OCI-LY3 (cell line): ENCODE data around the gene SNAPC2.

Experiments used
- CTCF ChIP-seq: fragments of 200-600, 300-600 bp; sonication (generic); IDR thresholded peaks from 2 replicates; pipeline ENCODE4 v1.5.1; 2014; ENCODE audit warnings: antibody characterized with exemption, low read length, low read depth
- EZH2phosphoT487 ChIP-seq: fragments of 200-600 bp; shearing (Covaris generic); IDR thresholded peaks from 2 replicates; pipeline ENCODE4 v1.6.1; 2018; ENCODE audit warnings: antibody characterized with exemption, mixed run types, low read depth

DNA sequence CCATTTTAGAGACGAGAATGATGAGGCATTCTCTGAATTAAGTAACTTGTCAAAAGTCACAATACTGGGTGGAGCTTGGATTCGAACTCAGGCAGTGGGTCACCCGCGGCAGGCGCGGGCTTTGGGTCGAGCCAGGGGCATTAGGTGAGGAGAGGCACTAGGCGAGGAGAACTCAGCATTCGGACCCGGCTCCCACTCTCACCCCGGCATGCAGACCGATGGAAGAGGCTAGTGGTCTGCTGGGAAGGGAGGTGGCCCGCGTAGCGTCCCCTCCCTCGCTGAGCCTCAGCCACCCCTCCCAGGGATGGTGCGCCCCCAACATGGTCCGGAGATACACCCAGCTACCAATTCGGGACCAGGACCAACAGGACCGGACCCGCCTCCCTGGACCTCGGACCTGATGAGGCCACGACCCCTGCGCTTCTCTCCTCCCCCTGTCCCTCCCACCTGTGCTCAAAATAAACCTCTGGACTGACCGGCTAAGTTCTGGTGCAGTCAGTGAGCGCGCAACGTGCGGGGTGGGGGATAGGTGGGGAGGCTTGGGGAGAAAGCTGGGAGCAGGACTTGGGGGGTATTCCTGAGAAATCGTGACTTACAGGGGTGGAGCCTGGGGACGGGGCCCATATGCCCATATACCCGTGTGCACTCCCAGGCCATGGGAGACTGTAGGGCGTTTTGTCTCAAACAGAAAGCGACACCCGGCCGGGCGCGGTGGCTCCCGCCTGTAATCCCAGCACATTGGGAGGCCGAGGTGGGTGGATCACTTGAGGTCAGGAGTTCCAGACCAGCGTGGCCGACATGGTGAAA, 1.3 kb upstream of the SNAPC2 start:
- TF ChIP-seq CTCF (no peak), EZH2phosphoT487 (no peak)
